ENCODE measurements around the gene AKR7A3. TPM values are rescaled to one million over a fixed set of nuclear protein-coding genes. Genes with fewer than 3 reads are reported as not detected.
A peak's percentile ranks its signal among the peaks of the same experiment; 100 is the strongest.

AKR7A3 gene
- total RNA-seq, 6 experiments from 2014 or later: 58.1 to 169 (median 130) TPM

- H3K27ac ChIP-seq: no peak overlapping the region
- H3K27me3 ChIP-seq: no peaks in the 10 kb centered on the region
- intact Hi-C loops (cut with DNase I): no loop called here
- DNase-seq (no peak), ATAC-seq (no peak)
- no peak for TF ChIP-seq CTCF (IDR thresholded peaks at IDR 0.05)
- TF ChIP-seq POLR2A (IDR thresholded peaks at IDR 0.05): no peak
- H3K9me3 ChIP-seq: no peaks in the 10 kb centered on the region
- H3K4me1 ChIP-seq: peaks cover 0 to 18% (median 7%) of the 10 kb centered on the region in 4 donors
- 78% methylated on average over 5 of the region's 6 CpGs for WGBS (ENCODE audit: insufficient coverage, low coverage, low lambda C conversion rate, missing lambda C conversion rate)
- H3K4me3 ChIP-seq: no peak overlapping the region
- H3K36me3 ChIP-seq: peaks cover 0 to 34% (median 14%) of the 10 kb centered on the region in 4 donors
Observed at GRCh38 chr1:19309123-19309813, 20.7 kb upstream of the AKR7A3 start.

DNA sequence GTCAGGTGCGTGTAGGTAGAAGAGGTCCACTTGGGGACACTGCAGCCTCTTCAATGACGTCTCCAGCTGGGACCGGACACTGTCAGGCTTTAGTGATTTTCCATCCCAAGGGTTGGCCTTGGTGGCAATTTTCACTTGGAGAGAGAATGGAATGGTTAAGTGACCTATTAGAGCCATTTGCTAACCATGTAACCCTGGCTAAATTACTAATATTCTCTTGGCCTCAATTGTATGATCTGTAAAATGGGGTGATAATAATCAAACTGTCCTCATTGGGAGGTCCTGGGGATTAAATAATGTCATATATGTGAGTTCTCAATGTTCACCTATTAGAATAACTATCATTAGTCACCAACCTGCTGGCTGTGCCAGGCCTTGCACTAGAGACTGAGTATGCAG lies 19.9 kb upstream of the AKR7A3 start:
- no peaks in the 10 kb centered on the region for H3K9me3 ChIP-seq
- no peak for TF ChIP-seq CTCF (IDR thresholded peaks at IDR 0.05)
- TF ChIP-seq POLR2A (IDR thresholded peaks at IDR 0.05): no peak
- no peaks in the 10 kb centered on the region for H3K27me3 ChIP-seq
- ATAC-seq: no peak
- H3K27ac ChIP-seq: no peak overlapping the region
- H3K36me3 ChIP-seq: peaks cover 2 to 41% (median 16%) of the 10 kb centered on the region in 4 donors
- WGBS (ENCODE audit: insufficient coverage, low coverage, low lambda C conversion rate, missing lambda C conversion rate): 100% methylated on average over 1 of the region's 3 CpGs
- H3K4me1 ChIP-seq: peaks cover 0 to 17% (median 7%) of the 10 kb centered on the region in 4 donors
- intact Hi-C loops (cut with DNase I): no loop called here
- peak in 1 of 3 donors; percentile 36 for DNase-seq
- H3K4me3 ChIP-seq: no peak overlapping the region

GRCh38 chr1:19307794-19308508 lies 19.4 kb upstream of the AKR7A3 start:
- H3K36me3 ChIP-seq: peaks cover 7 to 45% (median 19%) of the 10 kb centered on the region in 4 donors
- no peak for DNase-seq
- no peaks in the 10 kb centered on the region for H3K9me3 ChIP-seq
- H3K4me1 ChIP-seq: peaks cover 0 to 12% (median 4%) of the 10 kb centered on the region in 4 donors
- H3K27ac ChIP-seq: no peak overlapping the region
- intact Hi-C loops (cut with DNase I): no loop called here
- 100% methylated on average over 5 of the region's 10 CpGs for WGBS (ENCODE audit: insufficient coverage, low coverage, low lambda C conversion rate, missing lambda C conversion rate)
- TF ChIP-seq CTCF (IDR thresholded peaks at IDR 0.05) (no peak), POLR2A (IDR thresholded peaks at IDR 0.05) (no peak)
- H3K27me3 ChIP-seq: no peaks in the 10 kb centered on the region
- no peak for ATAC-seq
- H3K4me3 ChIP-seq: no peak overlapping the region

DNA sequence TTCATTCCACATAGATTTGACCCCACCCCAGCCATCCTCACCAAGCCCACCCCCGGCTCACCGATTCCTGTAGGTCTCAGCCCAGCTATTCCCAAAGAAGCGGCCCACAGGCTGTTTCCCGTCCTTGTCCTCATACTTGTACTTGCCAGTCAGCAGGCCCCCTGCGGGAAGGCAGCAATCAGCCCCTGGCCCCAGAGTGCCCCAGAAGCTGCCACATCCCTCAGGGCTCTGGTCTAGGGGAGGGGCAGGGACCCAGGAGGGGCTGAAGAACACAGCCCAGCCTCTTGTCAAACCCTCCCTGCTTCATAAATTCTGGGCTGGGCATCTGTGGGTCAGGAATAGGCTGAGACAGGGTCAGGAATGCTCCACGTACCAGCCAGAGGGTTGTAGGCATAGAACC lies 18.4 kb upstream of the AKR7A3 start:
- intact Hi-C loops (cut with DNase I): no loop called here
- Histone ChIP-seq H3K4me3 (no peak overlapping the region), H3K36me3 (peaks cover 7 to 48% (median 19%) of the 10 kb centered on the region in 4 donors), H3K27ac (no peak overlapping the region), H3K9me3 (no peaks in the 10 kb centered on the region), H3K27me3 (no peaks in the 10 kb centered on the region), H3K4me1 (peaks cover 0 to 8% (median 3%) of the 10 kb centered on the region in 4 donors)
- ATAC-seq (no peak), DNase-seq (no peak)
- TF ChIP-seq CTCF (IDR thresholded peaks at IDR 0.05) (no peak), POLR2A (IDR thresholded peaks at IDR 0.05) (no peak)
- WGBS (ENCODE audit: insufficient coverage, low coverage, low lambda C conversion rate, missing lambda C conversion rate): 98% methylated on average over 6 of the region's 6 CpGs

Data from right lobe of liver (tissue), 6 donors.